HUDEP-2 (cell line): ENCODE measurements around the gene DAG1.

ENCODE experiments used
- DNase-seq, 76 experiments: peaks; one replicate each; lab custom pipeline; 2025; ENCODE audit not compliant: unreplicated experiment in 76 of 76; lab: John Stamatoyannopoulos, UW

The DAG1 gene

DNA sequence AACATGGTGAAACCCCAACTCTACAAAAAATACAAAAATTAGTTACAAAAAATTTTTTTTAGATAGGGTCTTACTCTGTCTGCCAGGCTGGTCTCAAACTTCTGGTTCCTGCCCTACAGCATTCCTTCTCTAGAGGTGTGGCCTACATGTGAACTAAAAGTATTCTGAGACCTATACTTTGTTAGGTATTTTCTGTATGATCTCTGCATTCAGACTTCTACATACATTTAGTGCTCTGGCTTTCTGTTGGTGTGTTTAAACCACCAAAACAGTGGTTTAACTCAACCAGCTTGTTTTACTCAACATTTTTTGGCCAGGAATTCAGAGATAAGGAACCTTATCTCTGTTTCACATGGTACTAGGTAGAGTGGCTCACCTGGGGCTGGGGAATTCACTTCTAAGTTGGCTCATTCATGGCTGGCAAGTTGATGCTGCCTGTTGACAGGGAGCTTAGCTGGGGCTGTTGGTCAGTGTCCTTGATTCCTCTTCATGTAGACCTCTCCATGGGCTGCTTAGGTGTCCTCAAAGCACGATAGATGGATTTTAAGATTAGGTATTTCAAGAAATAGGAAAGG, 42.8 kb downstream of the DAG1 start:
- DNase-seq: no peak

DNA sequence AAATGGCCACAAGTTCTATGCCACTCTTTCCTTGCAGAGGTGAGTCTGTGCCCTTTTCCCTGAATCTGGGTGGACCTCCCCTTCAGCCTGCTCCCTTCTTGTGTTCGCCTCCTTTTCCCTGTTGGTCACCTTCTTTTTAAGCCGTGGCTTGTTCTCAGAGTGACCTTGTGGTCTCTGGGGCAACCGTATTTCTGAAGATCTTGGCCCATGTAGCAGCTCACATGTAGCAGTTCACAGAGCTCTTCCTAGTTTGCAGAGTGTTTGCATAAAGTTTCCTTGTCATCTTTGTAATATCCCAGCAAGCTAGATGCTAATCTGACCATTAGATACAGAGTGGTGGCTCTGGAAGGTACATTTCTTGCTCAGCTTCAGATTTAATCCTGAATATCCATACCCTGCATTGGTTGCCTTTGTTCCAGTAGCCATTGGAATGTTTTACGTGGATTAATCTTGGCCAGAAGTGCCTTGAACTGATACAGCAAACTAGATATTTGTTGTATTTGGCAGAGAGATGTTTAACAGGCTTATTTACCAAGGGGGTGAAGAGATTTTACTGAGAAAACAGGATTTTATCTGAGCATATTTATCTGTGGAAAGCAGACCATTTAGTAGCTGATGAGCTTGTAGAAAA, 43.5 kb downstream of the DAG1 start:
- DNase-seq: no peak

DNA sequence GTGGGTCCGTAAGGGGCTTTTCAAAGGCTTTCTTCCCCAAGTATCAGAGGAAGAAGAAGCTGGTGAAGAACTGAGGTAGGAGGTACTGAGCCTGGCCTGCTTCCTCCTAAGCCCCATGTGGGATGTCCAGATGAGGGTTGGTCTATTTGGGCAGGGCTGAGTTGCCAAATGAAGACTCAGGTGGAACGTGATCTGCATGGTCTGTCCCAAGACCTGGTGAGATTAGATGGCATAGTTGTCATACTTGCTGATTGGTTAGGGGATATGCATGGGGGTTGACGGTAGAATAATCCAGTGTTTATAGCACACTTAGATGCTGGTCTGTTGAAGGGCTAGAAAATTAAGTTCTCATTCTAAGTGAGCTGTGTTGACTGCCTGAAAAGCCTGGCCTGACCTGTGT, 47.9 kb downstream of the DAG1 start:
- no peak for DNase-seq

DNA sequence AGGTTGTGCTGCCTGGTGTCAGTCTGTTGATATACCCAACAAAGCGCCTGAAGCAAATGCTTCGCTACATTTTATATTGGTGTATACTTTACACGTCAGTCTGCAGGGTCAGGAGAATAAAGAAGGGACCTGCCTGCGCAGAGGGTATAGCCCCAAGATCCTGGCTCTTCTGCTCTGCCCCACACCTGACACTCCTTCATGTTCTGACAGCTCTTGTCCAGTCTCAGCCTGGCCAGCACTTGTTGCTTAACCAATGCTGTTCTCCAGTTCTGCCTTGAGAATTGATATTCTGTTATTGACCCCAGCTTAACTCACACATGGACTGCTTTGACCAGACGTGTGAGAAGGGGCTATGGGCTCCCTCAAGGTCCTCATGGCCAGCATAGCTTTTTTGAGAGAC, 48.4 kb downstream of the DAG1 start:
- no peak for DNase-seq

DNA sequence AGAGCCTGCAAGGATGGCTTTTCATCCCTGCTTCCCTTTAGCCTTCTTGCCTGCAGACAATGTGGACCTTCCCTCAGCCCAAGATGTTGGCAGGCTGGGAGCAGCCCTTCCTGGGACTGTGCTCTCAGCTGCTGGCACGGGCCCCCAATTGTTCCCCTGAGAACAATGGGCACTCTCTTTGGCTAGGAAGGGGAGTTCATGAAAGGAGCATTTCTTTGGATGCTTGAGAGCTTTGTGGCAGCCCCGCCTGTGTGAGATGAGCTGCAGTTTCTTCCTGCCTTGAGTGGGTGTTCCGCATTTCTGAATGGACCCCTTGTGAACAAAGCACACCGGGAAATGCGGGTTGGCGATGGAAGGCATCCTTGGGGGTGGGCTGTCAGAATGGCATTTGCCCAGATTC, 49.2 kb downstream of the DAG1 start:
- DNase-seq: no peak

DNA sequence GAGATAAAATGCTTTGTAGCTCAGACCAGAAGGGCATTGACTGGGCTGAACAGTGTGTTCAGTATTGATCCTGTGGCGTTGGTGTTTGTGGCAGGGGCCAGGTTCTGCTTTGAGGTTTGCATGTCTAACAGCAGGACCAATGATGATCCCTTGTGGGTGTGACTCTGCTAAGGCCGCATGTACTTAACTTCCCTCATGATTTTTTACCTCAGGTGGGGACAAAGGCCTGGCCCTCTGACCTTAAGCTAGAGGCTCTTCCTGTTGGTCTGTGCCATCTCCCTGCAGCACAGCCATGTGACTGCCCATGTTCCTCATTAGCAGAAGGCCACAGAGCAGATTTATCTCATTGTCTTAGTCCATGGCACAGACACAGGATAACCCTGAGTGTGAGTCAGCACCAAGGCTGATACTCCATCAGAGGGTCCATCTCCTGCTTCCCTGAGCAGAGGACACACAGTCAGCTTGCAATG, 49.9 kb downstream of the DAG1 start:
- DNase-seq: peak in 4 of 76 experiments; percentile 12 to 19 (median 16)

DNA sequence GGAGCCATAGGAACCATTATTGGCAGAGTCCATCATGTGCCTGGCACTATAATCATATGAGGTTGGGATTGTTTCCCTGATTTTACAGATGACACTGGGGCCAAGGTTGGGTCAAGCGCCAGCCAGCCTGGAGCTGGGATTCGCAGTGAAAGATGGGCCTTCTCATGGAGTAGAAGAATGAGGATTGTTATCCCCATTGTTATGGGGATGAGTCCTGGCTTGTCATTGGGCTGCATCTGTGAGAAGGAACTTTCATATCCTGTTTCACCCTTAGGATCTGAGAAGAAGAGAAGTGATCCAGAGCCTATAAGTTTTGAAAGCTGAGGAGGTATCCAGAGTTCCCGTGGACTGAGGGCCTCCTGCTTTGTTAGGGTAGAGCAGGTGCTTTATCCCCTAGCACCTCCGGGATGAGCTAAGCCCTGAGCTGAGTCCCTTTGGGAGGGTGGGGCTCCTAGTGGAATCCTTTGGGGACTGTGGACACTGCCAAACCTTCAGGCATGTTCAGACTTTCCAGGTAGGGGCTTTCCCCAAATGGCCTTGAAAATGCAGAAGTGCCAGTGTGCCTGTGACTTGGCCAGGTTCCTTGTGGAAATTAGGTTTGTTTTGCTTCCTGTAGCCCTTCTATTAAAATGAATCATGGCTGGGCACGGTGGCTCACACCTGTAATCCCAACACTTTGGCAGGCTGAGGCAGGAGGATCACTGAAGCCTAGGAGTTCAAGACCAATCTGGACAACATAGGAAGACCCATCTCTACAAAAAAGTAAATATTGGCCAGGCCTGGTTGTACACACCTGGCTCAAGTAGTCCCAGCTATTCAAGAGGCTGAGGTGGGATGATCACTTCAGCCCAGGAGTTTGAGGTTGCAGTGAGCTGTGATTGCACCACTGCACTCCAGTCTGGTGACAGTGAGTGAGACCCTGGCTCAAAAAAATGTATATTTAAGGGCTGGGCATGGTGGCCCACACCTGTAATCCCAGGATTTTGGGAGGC, 54.0 kb downstream of the DAG1 start:
- DNase-seq: no peak

DNA sequence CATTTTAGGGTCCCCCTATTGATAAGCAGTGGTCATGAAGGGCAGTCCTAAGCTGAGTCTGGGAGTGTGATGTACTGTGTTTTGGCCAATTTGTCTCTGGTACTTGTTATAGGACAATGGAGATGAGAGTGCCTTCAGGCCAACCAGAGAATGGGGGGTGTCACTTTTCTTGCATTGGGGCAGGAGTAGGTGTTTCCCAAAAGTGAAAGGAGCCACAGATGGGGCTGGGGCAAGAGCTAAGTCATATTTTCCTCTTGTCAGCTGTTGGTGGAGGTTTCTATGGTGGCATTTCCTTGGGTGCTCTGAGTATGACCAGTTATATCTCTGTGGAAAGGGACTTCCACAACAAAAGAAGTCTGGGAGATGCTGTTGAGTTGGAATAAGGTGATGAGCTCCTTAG, 59.5 kb downstream of the DAG1 start:
- no peak for DNase-seq

DNA sequence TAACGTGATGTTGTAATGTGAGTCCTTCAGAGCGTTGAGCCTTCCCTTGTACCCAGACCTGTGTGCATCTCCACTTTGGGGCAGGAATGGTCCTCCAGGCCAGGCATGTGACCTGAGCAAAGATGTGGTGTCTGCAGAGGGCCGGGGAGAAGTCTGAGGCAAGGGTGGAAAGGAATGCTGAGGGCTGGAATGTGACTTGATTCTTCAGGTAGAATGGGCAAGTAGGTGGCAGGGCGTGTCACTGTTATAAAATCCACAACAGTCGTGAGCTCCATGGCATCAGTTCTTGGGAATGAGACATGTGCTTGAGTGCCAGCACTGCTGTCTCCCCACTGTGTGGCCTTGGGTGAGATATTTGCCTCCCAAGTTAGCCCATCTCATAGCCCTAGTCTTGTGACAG, 60.2 kb downstream of the DAG1 start:
- no peak for DNase-seq

DNA sequence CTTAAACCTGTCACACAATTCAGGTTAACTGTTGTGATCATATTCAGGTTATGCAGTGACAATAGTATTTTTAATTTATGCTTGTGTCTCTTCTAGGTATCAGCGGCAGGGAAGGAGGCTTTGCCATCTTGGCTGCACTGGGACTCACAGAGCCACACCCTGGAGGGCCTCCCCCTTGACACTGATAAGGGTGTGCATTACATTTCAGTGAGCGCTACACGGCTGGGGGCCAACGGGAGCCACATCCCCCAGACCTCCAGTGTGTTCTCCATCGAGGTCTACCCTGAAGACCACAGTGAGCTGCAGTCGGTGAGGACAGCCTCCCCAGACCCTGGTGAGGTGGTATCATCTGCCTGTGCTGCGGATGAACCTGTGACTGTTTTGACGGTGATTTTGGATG, 60.6 kb downstream of the DAG1 start:
- DNase-seq: peak in 4 of 76 experiments; percentile 5 to 9 (median 6)

DNA sequence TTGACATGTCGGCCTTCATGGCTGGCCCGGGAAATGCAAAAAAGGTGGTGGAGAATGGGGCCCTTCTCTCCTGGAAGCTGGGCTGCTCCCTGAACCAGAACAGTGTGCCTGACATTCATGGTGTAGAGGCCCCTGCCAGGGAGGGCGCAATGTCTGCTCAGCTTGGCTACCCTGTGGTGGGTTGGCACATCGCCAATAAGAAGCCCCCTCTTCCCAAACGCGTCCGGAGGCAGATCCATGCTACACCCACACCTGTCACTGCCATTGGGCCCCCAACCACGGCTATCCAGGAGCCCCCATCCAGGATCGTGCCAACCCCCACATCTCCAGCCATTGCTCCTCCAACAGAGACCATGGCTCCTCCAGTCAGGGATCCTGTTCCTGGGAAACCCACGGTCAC, 61.2 kb downstream of the DAG1 start:
- DNase-seq: peak in 1 of 76 experiments; percentile 1

DNA sequence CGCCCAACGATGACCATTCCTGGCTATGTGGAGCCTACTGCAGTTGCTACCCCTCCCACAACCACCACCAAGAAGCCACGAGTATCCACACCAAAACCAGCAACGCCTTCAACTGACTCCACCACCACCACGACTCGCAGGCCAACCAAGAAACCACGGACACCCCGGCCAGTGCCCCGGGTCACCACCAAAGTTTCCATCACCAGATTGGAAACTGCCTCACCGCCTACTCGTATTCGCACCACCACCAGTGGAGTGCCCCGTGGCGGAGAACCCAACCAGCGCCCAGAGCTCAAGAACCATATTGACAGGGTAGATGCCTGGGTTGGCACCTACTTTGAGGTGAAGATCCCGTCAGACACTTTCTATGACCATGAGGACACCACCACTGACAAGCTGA, 61.6 kb downstream of the DAG1 start:
- DNase-seq: no peak

DNA sequence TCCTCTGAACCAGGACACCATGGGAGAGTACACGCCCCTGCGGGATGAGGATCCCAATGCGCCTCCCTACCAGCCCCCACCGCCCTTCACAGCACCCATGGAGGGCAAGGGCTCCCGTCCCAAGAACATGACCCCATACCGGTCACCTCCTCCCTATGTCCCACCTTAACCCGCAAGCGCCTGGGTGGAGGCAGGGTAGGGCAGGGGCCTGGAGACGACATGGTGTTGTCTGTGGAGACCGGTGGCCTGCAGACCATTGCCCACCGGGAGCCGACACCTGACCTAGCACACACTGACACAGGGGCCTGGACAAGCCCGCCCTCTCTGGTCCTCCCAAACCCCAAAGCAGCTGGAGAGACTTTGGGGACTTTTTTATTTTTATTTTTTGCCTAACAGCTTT, 63.0 kb downstream of the DAG1 start:
- no peak for DNase-seq

DNA sequence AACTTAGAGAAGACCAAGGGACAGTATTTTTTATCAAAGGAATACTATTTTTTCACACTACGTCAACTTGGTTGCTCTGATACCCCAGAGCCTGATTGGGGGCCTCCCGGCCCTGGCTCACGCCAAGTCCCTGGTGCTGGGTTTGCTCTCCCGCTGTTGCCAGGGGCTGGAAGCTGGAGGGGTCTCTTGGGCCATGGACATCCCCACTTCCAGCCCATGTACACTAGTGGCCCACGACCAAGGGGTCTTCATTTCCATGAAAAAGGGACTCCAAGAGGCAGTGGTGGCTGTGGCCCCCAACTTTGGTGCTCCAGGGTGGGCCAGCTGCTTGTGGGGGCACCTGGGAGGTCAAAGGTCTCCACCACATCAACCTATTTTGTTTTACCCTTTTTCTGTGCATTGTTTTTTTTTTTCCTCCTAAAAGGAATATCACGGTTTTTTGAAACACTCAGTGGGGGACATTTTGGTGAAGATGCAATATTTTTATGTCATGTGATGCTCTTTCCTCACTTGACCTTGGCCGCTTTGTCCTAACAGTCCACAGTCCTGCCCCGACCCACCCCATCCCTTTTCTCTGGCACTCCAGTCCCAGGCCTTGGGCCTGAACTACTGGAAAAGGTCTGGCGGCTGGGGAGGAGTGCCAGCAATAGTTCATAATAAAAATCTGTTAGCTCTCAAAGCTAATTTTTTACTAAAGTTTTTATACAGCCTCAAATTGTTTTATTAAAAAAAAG, 63.9 kb downstream of the DAG1 start:
- no peak for DNase-seq

DNA sequence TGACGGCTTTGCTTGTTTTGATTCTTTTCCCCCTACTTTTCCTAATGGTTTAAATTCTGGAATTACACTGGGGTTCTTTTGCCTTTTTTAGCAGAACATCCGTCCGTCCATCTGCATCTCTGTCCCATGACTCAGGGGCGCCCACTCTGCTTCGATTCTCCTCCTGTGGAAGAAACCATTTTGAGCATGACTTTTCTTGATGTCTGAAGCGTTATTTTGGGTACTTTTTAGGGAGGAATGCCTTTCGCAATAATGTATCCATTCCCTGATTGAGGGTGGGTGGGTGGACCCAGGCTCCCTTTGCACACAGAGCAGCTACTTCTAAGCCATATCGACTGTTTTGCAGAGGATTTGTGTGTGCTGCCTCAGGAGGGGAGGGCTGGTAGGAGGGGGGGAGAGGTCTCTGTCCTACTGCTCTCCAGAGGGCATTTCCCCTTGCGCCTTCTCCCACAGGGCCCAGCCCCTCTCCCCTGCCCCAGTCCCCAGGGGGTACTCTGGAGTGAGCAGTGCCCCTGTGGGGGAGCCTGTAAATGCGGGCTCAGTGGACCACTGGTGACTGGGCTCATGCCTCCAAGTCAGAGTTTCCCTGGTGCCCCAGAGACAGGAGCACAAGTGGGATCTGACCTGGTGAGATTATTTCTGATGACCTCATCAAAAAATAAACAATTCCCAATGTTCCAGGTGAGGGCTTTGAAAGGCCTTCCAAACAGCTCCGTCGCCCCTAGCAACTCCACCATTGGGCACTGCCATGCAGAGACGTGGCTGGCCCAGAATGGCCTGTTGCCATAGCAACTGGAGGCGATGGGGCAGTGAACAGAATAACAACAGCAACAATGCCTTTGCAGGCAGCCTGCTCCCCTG, 64.7 kb downstream of the DAG1 start:
- DNase-seq: no peak

DNA sequence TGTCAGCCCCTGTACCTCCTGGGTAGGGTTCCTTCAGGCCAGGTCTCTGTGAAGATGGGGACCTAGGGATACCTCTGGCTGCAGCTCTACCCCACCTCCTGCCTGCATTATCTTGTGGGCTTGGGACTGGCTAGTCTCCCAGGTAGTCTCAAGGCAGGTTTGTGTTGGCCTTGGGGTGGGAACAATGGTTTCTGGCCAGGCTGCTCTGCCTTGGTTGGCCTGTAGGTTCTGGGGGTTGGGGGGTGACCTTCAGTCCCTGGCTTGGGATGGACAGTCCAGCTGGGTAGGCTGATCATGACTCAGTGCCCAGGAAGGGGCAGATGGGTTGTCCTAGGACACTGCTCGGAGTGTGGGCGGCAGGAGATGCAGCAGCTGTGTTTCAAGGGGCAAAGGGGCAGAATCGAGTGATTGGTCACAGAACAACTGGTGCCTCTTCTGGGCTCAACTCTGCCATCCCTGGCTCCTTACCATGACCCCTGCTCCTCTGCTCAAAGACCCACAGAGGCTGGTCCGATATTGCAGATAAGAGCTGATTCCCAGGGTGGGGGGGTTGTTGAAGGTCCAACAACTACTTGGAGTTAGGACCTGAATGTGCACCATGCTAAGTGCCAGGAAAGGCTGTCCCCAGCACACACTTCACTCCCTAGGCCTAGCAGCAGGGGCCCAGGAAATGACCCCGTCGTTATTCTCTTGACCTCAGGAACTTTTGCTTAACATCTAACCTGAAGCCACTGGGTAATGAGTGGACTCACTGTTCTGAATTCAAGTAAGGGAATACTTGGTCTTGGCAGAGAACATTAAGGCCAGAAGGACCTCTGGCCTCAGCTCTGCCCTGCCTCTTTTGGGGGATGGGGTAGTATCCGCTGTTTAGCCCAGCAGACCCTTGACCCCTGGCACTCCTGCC, 66.2 kb downstream of the DAG1 start:
- DNase-seq: no peak

DNA sequence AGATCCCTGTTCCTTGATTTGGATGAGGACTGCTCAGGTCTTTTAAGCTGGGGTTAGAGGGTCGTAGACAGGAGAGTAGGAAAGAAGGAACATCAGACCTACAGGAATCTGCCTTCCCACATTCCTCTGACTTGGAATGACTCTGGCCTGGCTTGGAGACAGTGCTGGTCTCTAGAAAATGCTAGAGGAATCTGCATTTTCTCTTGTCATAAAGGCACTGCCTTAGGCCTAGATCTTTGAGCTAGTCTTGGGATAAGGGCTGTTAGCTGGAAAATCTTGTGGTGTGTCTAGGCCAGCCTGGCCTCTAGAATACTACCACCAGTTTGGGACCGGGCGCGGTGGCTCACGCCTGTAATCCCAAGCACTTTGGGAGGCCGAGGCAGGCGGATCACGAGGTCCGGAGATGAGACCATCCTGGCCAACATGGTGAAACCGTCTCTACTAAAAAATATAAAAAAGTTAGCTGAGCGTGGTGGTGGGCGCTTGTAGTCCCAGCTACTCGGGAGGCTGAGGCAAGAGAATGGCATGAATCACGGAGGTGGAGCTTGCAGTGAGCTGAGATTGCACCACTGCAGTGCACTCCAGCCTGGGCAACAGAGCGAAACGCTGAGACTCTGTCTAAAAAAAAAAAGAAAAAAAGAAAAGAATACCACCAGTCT, 66.9 kb downstream of the DAG1 start:
- no peak for DNase-seq
